GM18511 (cell line): ENCODE data around the gene ZCWPW1.

Experiments
- ATAC-seq: cut with Tn5 transposase; IDR thresholded peaks from one replicate; pipeline ENCODE4 v1.9.1; 2021; ENCODE audit warnings: mild to moderate bottlenecking, moderate library complexity; ENCODE audit not compliant: unreplicated experiment

The ZCWPW1 gene, protein sequence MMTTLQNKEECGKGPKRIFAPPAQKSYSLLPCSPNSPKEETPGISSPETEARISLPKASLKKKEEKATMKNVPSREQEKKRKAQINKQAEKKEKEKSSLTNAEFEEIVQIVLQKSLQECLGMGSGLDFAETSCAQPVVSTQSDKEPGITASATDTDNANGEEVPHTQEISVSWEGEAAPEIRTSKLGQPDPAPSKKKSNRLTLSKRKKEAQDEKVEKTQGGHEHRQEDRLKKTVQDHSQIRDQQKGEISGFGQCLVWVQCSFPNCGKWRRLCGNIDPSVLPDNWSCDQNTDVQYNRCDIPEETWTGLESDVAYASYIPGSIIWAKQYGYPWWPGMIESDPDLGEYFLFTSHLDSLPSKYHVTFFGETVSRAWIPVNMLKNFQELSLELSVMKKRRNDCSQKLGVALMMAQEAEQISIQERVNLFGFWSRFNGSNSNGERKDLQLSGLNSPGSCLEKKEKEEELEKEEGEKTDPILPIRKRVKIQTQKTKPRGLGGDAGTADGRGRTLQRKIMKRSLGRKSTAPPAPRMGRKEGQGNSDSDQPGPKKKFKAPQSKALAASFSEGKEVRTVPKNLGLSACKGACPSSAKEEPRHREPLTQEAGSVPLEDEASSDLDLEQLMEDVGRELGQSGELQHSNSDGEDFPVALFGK

DNA sequence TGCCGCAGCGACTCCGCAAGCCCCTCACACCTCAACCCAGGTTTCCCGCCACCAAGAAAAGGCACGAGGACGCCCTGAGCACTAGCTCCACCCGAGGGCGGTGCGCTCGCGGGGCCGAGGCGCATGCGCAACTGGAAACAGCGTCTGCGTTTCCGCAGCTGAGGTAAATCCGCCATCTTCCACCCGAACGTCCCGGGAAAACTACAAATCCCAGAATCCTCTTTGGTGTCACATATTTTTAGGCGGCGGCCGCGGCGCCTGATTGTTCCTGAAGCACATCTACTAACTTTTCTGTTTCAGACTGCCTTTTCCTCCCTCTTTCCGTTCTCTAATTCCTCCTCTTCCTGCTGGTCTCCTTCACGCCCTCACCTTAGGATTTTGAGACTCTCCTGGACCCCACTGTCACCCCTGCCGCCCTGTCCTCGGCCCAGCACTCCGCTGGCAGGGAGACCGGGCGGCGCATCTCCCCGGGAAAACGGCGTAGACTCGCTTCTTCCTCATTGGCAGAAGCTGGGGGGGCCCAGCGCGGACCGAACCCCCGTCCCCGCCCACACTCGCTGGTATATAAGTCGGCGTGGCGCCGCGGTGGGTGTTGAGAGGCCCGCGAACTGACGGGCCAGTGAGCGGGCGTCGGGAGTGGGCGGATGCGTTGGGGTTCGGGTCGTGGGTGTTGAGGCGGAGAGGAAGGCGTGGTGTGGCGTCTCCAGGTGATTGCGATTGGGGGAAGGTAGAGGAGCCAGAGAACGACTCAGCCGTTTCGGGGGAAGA lies at the start of gene ZCWPW1:
TSS of gene ZCWPW1 (minus strand) at position 505 of the 768 bp plus-strand sequence. CDS start 8,054 bp downstream, outside the sequence.
- peak; percentile 55 for ATAC-seq

DNA sequence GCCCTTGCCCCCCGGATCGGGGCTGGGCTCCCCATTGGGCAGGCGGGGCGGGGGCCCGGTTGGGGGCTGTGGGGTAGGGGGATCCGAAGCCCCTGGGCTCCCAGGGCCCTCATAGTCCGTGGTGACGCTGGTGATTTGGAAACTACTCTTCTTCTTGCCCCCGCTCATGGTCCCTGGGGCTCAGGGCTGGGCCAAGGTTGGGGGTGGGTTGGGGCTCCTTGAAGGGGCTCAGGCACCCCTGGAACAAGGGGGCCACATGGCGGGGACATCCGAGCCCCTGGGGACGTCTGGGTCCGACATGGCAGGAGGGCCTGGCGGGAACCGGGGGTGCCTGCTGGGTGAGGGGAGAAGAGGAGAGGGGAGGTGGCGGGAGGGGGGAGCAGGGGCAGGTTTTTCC lies 49.4 kb upstream of the ZCWPW1 start:
- ATAC-seq, result no peak

DNA sequence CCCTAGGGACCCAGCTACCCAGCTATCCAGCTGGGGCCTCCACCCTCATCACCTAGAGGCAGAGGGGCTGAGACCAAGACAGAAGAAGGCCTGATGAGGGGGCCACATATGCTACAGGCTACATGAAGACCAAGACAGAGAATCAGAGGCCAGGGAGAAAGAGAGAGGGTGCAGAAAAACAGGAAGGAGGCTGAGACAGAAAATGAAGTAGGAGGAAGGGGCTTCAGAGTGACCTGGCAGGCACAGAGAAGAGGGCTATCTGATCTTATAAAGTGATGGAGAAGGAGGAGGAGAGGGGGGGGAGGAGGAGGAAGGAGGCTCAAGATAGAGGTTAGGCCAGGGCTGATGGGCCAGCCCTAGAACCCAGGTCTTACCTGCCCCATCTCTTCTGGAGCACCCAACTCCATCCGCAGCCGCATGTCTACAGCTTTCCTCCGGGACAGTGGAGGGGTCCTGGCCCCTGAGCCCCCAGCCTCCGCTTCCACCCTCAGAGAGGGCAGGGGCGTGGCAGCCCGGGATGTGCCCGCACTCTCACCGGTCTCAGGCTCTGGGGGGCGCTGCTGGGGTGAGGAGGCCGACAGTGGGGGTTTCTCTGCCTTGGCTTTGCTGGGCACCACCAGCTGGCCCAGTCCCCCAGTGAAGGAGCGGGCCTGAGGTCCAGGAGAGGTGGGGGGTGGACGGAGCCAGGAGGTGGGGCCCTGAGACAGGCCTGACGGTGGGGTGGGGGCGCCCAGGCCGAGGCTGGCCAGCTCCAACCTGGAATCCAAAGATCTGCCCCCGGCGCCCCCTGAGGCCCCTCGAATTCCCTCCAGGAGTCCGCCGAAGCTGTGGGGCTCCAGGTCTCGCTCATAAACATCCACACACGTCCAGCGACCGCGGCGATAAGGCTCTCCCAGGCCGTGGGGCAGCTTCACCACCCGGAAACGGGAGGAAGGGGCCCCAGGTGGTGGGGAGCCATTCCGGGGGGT lies 48.7 kb upstream of the ZCWPW1 start:
- no peak for ATAC-seq

DNA sequence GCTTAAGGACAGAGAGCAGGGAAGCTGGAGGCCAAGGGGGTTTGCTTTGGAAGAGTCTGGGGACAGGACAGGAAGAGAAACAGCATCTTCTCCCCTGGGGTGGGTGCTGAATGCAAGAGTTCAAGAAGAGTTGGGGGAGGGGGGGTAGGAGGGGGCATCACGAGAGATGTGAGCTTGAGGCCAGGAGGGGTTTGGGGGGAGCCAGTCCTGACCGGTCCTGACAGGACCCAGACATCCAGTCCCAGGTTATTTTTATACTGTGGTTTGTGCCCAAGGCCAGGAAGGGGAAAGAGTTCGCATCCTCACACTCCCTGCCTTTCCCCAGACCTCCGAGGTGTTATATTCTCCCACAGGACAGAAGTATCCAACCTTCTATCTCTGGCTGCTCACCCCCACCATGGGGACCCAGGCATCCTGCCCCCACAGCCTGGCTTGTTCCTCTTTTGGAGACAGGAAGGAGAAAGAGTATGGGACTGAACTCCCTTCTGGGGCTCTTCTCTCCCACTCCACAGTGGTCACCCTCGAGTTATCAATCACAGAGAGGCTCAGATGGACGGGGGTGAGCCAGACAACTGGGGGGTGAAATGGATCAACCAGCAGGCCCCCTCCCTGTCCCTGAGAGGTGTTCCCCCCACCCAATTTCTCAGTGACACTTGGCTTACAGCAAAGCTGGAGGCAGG lies 47.7 kb upstream of the ZCWPW1 start:
- no peak for ATAC-seq

DNA sequence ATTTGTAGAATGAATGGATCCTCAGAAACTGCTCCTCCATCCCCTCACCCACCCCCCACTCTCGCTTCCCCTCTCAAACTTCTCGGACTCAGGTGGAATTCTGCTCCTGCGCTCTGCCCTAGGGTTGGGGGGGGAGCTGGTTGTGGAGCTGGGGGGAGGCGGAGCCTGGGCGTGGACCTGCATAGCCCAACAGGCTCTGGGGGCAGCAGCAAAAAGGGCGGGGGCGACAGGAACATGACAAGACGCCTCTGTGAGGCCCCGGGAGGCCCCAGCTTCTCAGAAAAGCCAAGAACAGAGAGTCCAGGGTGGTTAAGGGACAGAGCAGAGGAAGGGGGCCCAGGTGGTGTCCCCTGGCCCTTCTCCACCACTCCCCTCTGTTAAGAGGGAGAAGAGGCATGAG lies 47.0 kb upstream of the ZCWPW1 start:
- no peak for ATAC-seq

DNA sequence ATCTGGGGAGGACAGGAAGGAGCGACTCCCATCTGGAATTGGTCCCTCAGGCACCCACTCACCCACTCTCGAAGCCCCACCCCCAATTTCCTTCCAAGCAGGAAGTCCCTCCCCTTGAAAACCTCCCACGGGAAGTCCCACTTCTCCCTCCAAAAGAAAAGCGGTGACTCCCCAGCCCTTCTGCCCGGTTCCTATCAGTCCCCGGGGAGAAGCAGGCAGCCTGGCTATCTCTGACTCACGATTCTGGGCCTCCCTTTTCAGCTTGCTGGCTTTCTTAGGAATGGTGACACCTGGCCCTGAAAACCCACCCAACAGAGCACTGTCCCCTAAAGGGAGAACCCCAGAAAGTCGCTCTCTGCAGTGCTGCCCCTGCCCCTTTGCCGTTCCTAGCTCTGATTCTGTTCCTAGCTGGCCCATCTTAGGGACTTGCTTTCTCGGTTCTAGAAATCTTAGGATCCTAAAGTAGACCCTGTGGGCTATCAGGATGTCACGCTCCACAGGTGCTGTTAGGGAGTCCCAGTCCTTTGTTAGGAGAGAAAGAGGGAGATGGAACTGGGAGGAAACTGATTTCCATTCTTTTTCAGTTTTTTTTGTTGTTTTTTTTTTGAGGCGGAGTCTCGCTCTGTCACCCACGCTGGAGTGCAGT lies 44.5 kb upstream of the ZCWPW1 start:
- no peak for ATAC-seq

DNA sequence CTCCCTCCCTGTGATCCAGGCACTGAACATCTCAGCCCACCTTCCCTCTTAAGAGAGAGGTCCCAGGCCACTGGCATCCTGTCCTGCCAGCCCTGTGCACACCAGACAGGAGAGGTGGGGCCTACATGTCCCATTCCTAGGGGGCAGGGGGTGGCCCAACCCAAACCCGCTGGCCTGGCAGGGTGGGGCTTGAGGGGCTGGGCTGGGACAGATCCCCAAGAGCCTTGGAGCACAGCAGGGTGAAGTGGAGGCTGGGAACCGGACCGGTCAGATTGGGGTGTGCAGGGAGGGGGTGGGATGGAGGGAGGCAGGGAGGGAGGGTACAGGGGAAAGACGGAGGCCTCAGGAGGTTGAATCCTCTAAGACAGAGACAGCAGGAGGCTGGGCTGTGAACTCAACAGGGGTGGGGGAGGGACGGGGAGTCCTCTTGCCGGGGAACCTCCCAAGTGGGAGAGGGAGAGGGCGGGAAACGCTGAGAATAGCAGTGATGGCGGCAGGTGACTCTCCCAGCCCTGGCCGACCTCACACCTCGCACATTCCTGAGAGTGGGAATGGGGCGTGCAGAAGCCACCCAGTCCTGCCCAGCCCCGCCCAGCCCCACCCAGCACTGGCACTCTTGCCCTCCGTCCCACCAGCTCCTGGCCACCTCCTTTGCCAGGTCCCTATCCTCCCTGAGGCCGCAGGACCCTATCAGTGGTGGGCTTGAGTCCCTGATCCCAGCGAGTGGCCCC lies 43.8 kb upstream of the ZCWPW1 start:
- ATAC-seq, result no peak

DNA sequence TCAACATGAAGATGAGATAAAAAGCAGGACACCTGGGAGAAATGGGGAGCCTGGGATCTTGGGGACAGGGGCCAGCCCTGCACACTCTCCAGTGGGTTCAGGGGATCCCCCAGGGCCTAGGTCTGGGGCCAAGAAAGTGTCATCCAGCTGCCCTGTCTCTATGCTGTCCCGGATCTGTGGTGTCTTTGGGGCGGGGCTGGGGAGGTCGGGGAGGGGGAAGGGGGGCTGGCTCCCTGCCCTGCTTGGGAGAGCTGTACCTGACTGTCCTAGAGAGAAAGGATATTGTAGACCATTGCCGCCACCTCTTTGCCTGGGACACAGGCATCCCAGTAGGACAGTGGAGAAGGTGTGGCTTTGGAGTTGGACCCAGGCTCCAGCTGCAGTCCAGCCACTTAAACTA lies 42.5 kb upstream of the ZCWPW1 start:
- ATAC-seq, result no peak

DNA sequence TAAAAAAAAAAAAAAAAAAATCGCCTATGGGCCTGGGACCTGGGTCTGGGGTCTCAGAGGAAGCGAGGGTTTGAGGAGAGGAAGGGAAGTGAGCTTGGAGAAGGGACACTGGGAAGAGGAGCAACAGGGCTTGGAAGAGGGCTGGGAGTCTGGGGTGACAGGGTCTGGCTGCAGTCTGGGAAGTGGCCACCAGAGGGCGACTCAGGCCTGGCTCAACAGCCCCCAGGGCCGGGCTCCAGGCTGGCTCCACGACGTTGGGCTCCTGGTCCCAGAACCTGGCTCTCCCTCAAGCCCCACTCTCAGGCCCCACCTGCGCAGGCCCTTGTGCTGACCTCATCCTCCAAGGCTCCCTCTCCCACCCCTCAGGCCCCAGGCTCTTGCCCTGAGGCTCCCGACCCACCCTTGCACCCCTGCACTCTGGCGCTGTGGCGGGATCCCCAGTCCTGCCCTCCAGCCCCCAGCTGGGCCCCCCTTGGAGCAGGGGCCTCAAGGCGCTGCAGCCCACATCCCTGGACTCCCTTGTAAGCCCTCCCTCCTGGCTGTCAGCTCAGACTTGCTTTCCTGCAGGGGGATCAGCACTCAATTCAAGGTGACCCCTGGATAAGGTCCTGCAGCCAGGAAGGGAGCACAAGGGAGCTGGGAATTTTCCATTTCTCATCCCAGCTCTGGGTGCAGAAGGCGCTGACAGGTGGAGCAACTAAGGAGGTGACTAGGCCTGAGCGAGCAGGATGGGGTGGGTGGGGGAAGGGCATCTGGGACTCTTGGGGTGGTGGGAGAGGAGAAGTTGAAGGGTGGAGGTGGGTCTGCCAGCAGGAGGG lies 40.9 kb upstream of the ZCWPW1 start:
- ATAC-seq, result peak; percentile 77

DNA sequence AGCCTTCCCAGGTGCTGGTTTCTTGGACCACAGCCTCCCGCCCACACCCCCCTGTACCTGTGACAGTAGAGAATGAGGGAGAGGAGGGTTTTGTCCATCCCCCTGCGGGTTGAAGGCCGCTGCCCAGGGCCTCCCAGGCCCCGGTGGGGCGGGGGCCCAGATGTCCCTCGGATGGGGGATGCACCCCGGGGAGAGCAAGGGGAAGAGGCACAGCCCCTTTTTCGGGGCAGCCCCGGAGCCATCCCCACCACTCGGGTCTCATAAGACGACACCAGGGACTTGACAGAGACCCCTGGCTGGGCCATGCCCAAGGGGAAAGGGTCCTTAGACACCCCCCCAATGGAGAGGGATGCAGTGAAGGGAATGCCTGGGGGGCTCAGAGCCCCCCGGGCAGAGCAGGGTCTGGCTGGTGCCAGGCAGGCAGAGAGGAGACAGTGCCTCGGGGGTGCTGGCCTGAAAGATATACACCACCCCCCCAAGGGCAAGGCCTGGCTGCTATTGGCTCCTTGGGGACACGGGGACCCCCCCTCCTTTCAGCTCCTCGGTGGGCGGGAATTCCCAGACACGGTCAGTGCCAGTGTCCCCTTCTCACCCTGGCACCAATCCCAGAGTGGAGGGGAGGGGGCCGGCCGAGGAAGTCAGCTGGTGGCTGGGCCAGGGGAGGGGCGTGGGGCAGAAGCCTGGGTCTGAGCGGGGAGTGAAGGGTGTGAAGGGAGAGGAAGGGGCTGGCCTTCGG lies 39.3 kb upstream of the ZCWPW1 start:
- no peak for ATAC-seq

DNA sequence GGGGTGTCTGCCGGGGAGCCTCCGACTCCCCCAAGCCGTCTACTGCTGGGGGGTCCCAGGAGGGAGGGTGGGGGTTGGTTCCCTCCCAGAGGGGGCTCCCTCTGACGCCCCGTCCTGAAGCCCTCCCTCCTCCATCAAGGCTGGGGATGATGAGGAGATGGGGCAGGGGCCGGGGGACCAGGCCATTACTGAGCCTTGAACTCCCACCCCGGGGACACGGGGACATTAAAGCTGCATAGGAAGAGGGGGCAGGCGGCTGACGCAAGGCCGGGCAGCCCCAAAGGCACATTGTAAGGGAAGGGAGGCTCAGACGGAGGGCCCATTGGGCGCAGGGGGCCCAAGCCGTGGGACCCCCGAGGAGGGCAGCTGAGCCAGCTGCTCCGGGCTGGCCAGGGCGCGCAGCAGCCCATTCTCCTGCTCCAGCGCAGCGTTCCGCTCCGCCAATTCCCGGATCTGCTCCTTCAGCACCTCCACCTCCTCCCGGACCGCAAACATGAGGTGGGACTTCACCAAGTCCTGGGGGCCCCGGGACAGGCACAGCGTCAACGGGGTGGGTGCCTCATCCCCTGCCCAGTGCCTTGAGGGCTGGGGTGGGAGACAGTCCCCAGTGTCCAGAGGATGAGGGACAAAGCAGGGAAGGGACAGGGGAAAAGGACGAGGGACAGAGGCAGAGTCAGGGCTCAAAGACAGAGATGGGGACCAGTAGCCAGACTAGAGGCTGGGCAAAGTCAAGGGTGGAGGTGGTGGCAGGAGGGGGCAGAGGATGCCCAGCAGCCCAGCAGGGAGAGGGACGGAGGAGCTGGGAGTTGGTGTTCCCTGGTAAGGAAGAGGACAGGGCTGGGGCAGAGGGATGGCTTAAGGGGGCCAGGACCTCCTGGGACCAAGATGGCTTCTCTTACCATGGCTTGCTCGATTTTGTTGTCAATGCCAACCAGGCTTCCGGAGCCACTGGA lies 38.4 kb upstream of the ZCWPW1 start:
- no peak for ATAC-seq

DNA sequence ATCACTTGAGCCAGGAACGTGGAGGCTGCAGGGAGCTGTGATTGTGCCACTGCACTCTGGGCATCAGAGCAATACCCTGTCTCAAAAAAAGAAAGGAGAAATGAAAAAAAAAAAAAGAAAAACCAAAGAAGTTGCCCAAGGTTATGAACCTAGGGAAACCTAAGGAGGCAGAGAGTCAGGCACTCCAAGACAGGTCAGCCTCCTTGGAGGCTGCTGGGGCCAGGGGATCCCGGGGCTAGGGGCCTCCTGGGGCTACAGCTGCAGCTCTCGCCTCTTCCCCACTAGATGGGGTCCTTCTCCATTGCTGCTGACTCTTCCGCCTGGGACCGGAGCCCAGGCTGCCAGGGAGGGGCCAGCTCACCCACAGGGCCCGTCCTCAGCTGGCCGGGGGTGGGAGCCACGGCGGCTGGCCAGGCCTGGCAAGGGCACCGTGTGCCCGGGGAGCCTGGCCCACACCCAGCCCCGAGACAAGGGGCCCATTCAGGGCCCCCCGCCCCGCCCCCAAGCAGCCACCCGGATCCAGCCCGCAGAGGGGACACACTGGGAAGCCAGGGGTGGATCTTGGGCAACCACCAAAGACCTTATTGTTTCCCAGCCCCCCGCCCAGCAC lies 37.3 kb upstream of the ZCWPW1 start:
- no peak for ATAC-seq

DNA sequence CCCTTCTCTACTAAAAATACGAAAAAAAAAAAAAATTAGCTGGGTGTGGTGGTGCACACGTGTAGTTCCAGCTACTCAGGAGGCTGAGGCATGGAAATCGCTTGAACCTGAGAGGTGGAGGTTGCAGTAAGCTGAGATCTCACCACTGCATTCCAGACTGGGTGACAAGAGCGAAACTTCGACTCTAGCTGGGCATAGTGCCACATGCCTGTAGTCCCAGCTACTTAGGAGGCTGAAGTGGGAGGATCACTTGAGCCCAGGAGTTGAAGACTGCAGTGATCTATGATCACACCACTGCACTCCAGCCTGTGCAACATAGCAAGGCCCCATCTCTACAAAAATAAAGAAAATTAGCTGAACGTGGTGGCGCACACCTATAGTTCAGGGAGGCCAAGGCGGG lies 36.8 kb upstream of the ZCWPW1 start:
- no peak for ATAC-seq

DNA sequence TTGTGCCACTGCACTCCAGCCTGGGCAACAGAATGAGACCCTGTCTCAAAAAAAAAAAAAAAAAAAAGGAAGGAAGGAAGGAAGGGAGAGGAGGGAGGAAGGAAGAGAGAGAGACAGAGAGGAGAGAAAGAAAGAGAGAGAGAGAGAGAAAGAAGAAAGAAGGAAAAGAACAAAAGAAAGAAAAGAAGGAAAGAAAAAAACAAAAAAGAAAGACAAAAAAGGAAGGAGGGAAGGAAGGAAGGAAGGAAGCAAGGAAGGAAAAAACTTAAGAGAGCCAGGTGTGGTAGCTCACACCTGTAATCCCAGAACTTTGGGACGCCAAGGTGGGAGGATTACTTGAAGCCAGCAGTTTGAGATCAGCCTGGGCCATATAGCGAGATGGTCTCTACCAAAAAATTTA lies 36.3 kb upstream of the ZCWPW1 start:
- no peak for ATAC-seq

DNA sequence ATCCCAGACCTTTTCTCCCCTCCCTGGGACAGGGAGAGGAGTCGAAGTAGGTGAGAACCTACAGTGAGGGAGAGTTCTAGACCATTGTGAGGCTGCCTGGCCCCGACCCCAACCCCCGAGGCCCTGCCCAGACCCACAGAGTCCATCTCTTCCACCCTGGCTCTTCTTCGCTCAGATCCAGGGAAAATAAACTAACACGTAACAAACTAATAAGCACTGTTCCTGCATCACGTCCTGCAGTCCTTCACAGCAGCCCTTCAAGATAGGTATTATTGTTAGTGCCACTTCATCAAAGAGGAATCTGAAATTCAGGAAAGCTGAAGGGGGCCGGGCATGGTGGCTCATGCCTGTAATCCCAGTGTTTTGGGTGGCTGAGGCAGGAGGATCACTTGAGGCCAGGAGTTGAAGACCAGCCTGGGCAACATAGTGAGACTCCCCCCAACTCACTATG lies 35.7 kb upstream of the ZCWPW1 start, which contains the start of gene SPACDR:
TSS of gene SPACDR (minus strand) at position 51 of the 451 bp plus-strand sequence. CDS start 235 bp downstream, outside the sequence.
- no peak for ATAC-seq

DNA sequence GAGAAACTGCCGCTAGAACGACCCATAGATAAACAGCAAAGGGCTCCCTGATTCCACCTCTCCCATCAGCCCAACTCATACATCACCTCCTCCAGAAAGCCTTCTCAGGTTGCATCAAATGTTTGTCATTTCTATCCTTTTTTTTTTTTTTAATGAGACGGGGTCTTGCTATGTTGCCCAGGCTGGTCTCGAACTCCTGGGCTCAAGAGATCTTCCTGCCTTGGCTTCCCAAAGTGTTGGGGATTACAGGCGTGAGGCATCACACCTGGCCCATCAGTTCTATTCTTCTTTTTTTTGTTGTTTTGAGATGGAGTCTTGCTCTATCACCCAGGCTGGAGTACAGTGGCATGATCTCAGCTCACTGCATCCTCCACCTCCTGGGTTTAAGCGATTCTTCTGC lies 28.5 kb upstream of the ZCWPW1 start:
- no peak for ATAC-seq
